C4-2B (cell line): Measurements from ENCODE around the gene ADAMTS9.

Experiments
- CTCF ChIP-seq: fragments of 450-650 bp; conservative IDR thresholded peaks from 2 replicates; pipeline ENCODE4 v1.5.1; 2017; ENCODE audit warnings: mild to moderate bottlenecking
- ZFX ChIP-seq: fragments of 450-650 bp; IDR thresholded peaks from 2 replicates; pipeline ENCODE4 v1.6.1; 2017

GRCh38 chr3:64645243-64645642 lies 42.6 kb downstream of the ADAMTS9 start:
- TF ChIP-seq CTCF (no peak), ZFX (no peak)
